GM19193 (cell line): ENCODE data around the gene CDC42EP3.

Experiments used
- POLR2A ChIP-seq: IDR thresholded peaks from 4 replicates; pipeline ENCODE4 v1.6.1; 2011; ENCODE audit not compliant: insufficient read depth, insufficient read length; ENCODE audit errors: extremely low read depth

CDC42EP3 gene

DNA sequence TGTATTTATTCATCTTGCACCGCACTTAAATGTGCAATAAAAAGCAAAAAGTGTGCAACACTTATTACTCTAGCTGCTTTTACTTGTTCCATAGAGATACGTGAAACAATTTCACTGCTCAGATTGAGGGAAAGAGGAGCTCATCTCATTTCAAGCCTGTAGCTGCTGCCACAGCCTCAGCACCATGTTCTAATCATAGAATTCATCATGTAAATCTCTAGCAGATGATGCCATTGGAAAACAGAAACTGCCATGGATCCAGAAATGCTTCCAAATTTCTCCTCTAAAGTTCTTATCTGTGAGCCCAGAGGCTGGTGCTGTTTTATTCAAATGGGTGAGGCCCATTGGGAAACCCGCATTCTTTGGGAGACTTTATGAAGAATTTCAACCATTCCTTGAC lies 2.0 kb downstream of the CDC42EP3 start:
- no peak for TF ChIP-seq POLR2A

DNA sequence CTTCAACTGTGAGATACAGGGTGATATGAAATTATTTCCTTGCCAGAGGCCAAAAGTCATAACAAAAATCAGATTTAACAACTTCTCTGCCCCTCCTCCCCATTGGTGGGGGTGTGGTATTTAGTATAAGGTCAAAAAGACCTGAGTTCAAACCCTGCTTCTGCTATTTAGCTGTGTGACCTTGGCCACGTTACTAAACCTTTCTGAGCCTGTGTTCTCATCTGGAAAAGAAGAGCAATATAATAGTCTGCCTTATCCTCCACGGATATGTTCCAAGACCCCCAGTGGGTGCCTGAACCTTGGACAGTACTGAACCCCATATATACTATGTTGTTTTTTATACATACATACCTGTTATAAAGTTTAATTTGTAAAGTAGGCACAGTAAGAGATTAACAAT lies 3.7 kb downstream of the CDC42EP3 start:
- TF ChIP-seq POLR2A: no peak

DNA sequence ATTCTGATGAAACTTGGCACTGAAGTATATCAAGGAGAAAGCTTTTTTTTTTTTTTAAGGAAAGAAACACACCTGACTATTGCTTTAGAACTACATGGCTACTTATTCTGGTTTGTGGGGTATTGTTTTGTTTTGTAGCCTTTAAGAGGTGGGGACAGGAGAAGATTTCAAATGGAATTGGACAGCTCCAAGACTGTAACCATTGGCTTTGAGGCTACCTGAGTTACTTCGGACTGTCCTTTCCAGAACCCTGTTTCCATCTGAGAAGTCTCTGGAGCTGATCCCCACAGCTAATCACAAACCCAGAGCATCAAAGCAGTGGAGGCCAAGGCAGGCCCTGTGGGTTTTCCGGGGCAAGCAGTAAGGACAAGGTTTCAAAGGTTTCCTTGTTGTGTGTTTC lies 4.7 kb downstream of the CDC42EP3 start:
- TF ChIP-seq POLR2A: no peak

DNA sequence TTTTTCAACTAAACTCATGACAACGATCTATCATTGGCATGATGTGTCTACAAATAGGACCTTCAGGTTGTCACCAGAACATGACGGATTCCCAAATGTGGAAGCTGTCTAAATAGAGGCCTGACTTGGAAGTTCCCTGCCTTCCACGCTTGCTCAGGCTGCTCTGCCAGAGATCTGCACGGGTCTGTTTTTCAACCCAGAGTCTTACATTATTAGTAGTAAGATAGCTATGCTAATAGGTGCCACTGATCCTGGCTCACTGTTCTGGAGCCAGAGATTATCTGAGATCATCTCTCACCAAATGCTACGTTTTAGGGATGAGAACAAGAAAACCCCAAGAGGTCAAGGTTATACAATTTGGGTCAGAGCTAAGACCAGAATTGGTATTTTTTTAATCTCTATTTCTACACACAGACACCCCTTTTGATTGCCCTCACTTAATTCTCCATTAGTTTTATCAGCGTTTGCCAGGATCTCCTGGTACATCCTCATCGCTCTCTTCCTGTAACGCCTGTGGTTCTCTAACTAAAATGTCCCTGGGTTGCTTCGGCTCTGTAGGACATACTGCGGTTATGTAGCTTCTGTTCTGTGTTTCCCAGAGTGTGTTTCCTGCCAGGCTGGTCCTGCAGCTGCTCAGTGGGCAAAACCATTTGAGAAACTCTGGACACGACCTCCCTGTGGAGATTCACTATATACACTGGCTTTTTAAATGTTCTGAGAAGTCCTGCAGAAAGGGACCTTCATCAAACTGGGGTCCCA lies 5.7 kb downstream of the CDC42EP3 start:
- TF ChIP-seq POLR2A: no peak

DNA sequence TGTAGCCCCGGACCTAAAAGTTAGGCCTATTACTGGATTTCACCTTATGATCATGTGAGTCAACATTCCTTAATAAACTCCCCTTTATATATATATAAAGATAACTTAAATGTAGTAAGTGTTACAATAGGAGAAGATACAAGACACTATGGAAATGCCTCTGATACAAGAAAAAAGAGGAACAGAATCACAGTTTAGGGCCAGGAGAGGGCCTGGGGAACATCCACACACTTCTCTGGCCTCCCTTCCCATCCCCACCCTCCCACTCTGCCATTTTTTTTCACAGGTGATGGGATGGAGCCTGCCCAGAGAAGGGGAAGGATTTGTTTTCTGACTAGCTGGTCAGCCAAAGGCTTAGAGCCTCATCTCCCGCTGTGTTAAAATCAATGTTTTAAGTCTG lies 6.4 kb downstream of the CDC42EP3 start:
- no peak for TF ChIP-seq POLR2A

DNA sequence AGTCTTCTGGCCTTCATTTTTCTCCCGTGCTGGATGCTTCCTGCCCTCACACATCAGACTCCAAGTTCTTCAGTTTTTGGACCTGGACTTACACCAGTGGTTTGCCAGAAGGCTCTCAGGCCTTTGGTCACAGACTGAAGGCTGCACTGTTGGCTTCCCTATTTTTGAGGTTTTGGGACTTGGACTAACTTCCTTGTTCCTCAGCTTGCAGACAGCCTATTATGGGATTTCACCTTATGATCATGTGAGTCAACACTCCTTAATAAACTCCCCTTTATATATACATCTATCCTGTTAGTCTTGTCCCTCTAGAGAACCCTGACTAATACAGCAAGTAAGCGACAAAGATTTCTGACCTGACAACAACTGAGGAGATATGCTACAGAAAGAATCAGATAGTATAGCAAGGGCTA lies 7.2 kb downstream of the CDC42EP3 start:
- no peak for TF ChIP-seq POLR2A

DNA sequence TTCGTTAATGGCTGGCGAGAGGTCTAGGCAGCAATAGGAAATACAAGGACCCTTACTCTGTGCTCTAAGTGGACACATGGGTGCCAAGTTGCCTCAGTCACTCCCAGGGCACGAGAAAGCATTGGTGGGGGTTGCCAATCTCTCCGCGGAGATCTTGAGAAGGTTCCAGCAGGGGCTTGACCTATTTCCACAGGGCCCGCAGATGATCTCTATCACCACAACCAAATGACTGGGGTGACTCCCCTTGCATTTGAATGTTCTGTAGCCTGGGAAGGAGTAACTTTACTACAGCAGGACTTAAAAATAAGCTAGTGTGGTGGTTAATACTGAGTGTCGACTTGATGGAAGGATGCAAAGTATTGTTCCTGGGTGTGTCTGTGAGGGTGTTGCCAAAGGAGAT lies 8.1 kb downstream of the CDC42EP3 start:
- TF ChIP-seq POLR2A: peak; percentile 10

DNA sequence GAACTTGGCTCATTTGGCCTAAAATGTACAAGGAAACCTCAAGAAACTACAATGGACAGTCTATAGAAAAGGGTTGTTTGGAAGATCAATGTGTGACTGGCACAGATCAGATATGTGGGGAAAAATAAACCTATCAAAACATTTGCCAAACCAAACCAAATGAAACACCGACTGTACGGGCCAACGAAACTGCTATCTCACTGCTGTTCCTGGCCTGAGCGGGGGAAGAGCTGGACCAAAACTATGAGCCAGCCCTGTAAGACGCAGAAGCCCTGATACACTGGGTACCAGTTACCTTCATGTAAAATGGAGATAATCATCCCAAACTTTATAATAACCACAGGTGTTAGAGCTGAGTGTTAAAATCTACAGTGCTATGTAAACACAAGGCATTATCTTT lies 11.7 kb downstream of the CDC42EP3 start:
- TF ChIP-seq POLR2A: no peak

DNA sequence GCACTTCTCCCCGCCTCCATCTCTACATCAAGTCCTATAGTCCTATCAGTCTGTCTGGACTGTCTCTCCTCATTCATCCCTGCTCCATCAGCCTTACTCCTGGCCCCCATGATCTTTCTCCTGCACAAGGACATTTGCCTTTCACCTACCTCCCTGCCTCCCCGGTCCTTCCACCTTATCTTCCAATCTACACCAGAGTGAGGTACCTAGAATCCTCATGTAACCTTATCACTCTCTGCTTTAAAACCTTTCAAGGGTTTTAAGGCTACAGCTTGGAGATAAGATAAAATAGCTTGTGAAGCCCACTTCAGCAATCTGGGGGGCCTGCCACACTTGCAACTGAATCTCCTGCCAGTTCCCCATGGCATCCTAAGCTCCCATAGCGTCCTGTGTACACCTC lies 12.8 kb downstream of the CDC42EP3 start:
- TF ChIP-seq POLR2A: no peak

DNA sequence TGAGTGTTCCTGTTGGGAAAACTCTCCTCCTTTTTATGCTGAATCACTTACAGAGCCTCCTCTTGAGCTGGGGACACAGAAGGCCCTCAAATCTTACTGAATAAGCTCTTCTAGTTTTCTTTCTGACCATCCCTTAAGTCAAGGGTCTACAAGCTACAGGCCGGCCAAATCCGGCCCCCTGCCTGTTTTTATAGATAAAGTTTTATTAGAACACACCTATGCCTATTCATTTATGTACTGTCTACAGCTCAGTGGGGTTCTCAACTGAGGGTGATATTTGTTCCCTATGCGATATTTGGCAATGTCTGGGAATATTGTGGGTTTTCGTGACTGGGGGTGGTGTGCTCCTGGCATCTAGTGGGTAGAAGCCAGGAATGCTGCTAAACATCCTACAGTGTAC lies 14.0 kb downstream of the CDC42EP3 start:
- TF ChIP-seq POLR2A: no peak

DNA sequence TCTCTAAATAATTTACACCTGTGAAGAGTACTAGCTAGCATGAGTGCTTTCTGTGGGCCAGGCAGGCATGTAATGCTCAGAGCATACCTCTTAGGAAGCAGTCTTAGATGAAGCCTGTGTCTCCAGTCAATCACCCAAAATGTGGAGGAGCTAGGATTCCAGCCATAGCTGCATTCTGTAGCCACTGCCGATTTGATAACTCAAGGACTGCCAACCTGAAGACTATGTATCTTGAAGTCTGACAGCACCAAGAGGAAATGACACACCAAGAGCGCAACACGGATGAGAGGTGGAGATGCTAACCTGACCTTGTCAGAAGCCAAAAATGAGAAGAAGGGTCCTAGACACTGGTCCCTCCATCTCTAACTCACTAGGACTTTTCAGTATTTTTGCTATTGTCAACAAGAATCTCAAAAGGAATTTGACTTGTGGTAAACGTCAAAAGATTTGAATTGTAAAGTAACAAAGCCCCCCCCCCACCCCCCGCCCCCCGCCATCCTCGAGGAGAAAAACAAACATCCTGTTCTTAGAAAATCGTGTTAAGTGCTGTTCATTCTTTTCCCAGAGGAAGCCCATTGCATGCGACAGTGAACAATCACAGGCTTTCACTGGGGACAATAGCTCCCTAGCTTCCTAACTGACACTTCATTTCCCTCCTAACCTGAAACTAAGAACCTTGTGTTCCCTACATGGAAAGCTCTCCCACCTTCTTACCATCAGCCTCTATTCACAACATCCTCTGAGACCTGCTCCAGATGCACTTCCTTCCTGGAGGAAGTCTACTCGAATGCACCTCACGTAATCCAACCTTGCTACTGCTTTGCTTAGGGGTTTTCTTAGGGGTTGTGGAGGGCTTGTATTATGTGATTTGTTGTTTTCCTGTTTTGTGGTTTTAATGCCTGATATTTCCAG lies 14.7 kb downstream of the CDC42EP3 start:
- TF ChIP-seq POLR2A: no peak

DNA sequence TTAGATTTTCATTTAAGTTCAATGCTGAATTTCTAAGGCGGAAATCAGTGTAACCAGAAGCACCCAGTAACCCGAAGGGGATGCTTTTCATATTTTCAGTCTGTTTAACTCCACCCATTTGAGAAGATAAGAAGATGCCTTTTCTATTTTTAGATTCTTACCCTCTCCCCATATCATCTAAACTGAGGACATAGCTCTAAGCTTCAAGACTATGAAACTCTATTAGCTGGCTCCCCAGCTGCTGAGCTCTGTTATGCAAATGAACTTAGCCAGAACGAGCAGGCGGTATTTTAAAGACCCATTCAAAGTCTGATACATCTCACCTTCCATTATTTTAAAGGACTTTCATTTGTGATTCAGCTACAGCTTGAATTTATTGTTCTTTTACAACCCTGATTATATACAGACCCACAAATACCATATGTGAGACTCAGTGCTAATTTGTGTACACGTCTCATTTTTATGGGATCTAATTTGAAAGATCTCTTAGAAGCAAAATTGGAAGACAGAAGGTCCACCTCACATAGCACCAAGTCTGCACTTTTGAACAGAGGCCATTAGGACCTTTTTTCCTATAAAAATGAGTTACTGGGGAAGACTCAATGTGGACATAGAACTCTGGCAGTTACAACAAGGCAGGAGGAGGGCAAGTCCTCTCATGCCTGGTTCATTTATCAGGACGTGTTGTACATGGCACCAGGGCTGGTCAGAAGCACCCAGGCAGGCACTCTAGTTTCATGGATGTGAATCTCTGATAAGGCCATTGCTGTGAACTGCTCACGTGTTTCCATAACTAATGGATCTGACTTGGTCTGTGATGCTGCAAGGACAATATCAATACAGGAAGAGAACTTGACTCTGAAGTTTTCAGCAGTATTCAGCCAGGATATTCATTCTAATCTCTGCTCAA lies 16.3 kb downstream of the CDC42EP3 start:
- TF ChIP-seq POLR2A: no peak

DNA sequence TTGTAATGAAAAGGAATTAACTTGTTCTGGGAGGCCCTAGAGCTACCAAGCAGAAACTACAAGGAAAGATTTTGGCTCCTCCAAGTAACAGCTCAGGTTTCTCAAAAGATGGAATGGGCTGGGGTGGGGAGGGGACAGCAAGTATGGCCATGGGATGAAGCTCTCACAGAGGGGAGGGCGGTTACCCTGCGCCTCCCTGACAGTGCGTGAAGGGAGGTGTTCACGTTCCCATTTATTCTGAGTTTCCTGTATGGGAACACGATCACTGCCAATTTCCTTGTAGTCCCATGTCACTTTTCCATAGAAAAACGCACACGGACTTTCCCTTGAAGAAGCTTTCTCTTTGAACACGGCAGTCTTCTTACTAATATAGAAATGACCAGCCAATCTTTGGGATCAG lies 17.0 kb downstream of the CDC42EP3 start:
- no peak for TF ChIP-seq POLR2A

DNA sequence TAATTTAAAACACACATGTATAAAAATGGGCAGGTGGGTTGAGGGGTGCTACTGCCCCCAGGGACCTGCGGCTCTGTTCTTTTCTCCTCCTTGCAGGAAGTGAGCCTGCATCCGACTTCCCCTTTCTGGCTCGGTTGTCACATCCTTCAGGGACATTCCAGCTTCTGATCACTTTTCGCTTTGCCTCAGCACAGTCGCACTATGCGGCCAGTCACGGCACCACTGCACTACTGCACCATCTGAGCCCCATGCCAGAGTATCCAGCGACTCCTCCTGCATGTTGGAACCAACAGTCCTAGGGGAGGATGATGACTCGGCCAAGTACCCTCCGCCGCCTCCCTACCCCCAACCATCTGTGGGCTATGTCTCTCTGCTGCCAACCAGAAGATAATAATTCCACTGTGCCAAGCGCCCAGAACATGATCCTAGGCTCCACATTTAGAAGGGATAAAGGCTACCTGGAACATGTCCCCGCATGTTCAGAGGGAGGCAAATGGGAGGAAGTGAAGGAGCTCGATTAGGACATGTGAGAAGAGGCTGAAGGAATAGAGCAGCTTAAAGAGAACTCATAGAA lies 17.6 kb downstream of the CDC42EP3 start:
- TF ChIP-seq POLR2A: peak; percentile 82

DNA sequence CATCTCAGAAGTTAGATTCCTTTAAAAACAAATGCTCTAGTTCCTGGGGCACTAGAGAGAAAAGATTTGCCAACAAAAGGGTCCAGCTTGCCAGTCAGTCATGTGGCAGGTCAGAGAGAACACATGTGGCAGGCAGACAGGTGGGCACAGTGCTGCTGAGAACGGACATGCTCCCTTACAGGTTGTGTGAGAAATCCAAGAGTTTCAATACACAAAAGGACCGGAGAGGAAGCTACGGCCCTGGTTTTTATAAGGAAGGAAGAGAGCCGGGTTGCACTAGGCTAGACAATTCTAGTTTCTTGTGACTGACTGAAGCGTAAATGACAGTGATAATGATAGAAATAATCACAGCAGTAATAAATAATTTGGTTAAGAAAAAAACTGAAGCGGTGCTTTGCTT lies 18.3 kb downstream of the CDC42EP3 start:
- no peak for TF ChIP-seq POLR2A
